Measurements from ENCODE around the gene AMER3.

The AMER3 gene

DNA sequence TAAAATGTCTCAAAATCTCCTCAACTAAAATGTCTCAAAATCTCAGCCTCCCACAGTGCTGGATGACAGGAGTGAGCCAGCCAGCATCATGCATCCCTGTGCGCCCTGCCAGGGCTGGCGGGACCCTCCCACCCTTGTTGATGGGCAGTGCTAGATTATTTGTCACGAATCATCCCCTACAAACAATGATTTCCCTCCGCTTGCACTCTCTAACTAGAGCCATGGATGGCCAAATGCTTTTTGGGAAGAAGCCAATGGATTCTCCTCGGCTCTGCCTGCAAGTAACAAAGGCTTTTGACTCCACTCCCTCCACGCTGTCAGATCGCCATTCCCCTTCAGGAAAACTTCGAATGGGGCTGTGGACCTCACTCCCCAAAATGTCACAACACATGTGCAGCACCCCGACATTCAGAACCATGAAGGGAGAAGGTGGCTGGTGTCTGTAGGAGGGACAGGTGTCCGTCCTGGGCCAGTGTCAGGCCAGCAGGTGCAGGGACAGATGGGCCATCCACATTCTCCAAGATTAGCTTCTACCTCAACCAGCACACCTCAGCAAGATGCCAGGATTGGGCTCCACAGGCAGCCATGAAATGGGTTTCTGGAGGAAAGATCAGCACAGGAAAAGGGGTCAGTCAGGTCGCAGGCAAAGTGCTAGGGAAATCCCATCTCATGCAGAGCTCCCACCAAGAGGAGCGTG is 11.5 kb downstream of the AMER3 start:
- H3K4me3 ChIP-seq (ENCODE audit: low read depth, low read length): no peak overlapping the region
- TF ChIP-seq CTCF (conservative IDR thresholded peaks at IDR 0.05; ENCODE audit: low read depth, low read length): no peak
- no peak for DNase-seq (ENCODE audit: low read depth)

- H3K4me3 ChIP-seq (ENCODE audit: low read depth, low read length): no peak overlapping the region
- DNase-seq (ENCODE audit: low read depth): no peak
- no peak for TF ChIP-seq CTCF (conservative IDR thresholded peaks at IDR 0.05; ENCODE audit: low read depth, low read length)
Measured at GRCh38 chr2:130767408-130767775, 12.1 kb downstream of the AMER3 start.

- TF ChIP-seq CTCF (conservative IDR thresholded peaks at IDR 0.05; ENCODE audit: low read depth, low read length): no peak
- no peak overlapping the region for H3K4me3 ChIP-seq (ENCODE audit: low read depth, low read length)
- DNase-seq (ENCODE audit: low read depth): no peak
Measured at GRCh38 chr2:130768191-130768855, 13.0 kb downstream of the AMER3 start.

DNA sequence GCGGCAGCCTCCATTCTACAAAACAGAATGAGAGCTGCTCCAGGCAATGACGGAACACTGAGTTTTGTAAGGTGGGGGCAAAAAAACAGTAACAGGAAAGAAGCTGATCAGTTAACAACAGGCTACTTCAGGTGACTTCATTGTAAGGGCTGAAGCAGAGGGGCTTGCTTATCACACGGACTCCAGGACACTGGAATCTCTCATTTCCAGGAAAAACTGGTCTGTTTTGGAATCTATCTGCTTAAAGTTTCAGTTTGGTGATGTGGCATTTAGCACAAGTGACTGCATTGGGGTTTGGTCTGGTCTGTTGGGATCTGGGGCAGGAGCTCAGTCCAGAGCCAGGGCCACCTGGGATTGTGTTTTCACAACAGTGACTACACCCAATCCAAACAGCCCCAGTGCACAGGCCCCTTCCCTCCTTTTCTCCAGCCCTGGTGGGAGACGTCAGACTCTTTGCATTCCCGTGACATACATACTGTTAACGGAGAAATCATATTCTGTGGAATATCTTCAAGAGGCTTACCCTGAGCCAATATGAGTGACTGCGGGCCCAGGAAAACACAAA is 14.1 kb downstream of the AMER3 start:
- H3K4me3 ChIP-seq (ENCODE audit: low read depth, low read length): no peak overlapping the region
- TF ChIP-seq CTCF (conservative IDR thresholded peaks at IDR 0.05; ENCODE audit: low read depth, low read length): no peak
- DNase-seq (ENCODE audit: low read depth): no peak

DNA sequence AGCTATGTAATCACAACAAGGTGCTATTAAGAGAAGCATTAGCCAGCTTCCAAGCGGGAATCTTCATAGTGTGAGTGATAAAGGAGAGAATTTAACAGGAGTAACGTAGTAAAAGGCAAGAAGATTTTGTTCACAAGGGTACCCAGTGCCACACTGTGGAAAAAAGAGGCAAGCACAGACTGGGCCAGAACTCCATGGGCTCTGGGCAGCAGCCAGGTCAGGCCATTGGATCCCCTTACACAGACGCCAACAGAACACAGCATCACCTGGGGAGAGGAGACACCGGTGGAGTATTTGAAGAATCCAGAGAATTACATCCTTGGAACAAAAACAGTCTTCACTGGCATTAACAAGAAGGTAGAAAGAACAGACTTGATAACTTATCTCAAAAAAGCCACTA is 21.2 kb downstream of the AMER3 start:
- TF ChIP-seq CTCF (conservative IDR thresholded peaks at IDR 0.05; ENCODE audit: low read depth, low read length): no peak
- DNase-seq (ENCODE audit: low read depth): no peak
- H3K4me3 ChIP-seq (ENCODE audit: low read depth, low read length): no peak overlapping the region

- no peak for TF ChIP-seq CTCF (conservative IDR thresholded peaks at IDR 0.05; ENCODE audit: low read depth, low read length)
- DNase-seq (ENCODE audit: low read depth): no peak
- no peak overlapping the region for H3K4me3 ChIP-seq (ENCODE audit: low read depth, low read length)
Measured at GRCh38 chr2:130778781-130779180, 23.4 kb downstream of the AMER3 start.

Data from choroid plexus epithelial cell (primary cell).